LNCAP (cell line): Measurements from ENCODE around the gene SETX.

Source experiments
- CTCF ChIP-seq: fragments of 450-650 bp; IDR thresholded peaks from 2 replicates; pipeline ENCODE4 v1.5.1; 2017; ENCODE audit warnings: mild to moderate bottlenecking

Gene SETX

GRCh38 chr9:132267660-132268059 is 87.1 kb downstream of the SETX start:
- TF ChIP-seq CTCF = no peak

- no peak for TF ChIP-seq CTCF
Measured at GRCh38 chr9:132266017-132266416, 88.8 kb downstream of the SETX start.

GRCh38 chr9:132260846-132261245 is 93.9 kb downstream of the SETX start:
- no peak for TF ChIP-seq CTCF

GRCh38 chr9:132250324-132251262 is 104.2 kb downstream of the SETX start:
- no peak for TF ChIP-seq CTCF

- TF ChIP-seq CTCF = no peak
Measured at GRCh38 chr9:132249690-132250089, 105.1 kb downstream of the SETX start.

- no peak for TF ChIP-seq CTCF
Measured at GRCh38 chr9:132249123-132249522, 105.7 kb downstream of the SETX start.

GRCh38 chr9:132247942-132248341 is 106.8 kb downstream of the SETX start:
- no peak for TF ChIP-seq CTCF
